ENCODE measurements around the gene DIP2C. TPM values are rescaled to one million over a fixed set of nuclear protein-coding genes. Genes with fewer than 3 reads are reported as not detected.

DIP2C gene
- total RNA-seq, 4 donors from 2014 or later = 2.4 to 14.9 (median 6.1) TPM

DNA sequence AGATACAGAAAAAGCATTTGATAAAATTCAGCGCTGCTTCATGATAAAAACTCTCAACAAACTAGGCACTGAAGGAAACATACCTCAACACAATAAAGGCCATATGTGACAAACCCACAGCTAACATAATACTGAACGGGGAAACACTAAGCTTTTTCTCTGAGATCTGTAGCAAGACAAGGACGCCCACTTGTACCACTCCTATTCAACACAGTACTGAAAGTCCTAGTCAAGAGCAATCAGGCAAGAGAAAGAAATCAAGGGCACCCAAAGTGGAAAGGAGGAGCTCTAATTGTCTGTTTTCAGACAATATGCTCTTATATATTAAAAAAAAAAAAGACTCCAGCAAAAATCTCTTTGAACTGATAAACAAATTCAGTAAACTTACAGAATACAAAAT is 13.3 kb downstream of the DIP2C start:
- WGBS, 2 donors = 72 to 81% methylated on average over 3 of the region's 3 CpGs
- no peaks in the 10 kb centered on the region for H3K27me3 ChIP-seq
- no peak overlapping the region for H3K27ac ChIP-seq
- no peaks in the 10 kb centered on the region for H3K9me3 ChIP-seq
- H3K4me1 ChIP-seq = peaks cover 0 to 22% (median 0%) of the 10 kb centered on the region in 3 donors
- no peaks in the 10 kb centered on the region for H3K36me3 ChIP-seq
- H3K4me3 ChIP-seq = no peak overlapping the region
- intact Hi-C loops (cut with DNase I) = no loop called here
- TF ChIP-seq, protein P1, sequence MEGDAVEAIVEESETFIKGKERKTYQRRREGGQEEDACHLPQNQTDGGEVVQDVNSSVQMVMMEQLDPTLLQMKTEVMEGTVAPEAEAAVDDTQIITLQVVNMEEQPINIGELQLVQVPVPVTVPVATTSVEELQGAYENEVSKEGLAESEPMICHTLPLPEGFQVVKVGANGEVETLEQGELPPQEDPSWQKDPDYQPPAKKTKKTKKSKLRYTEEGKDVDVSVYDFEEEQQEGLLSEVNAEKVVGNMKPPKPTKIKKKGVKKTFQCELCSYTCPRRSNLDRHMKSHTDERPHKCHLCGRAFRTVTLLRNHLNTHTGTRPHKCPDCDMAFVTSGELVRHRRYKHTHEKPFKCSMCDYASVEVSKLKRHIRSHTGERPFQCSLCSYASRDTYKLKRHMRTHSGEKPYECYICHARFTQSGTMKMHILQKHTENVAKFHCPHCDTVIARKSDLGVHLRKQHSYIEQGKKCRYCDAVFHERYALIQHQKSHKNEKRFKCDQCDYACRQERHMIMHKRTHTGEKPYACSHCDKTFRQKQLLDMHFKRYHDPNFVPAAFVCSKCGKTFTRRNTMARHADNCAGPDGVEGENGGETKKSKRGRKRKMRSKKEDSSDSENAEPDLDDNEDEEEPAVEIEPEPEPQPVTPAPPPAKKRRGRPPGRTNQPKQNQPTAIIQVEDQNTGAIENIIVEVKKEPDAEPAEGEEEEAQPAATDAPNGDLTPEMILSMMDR (IDR thresholded peaks at IDR 0.05) = no peak
- no peak for TF ChIP-seq POLR2A (IDR thresholded peaks at IDR 0.05)
- no peak for DNase-seq

DNA sequence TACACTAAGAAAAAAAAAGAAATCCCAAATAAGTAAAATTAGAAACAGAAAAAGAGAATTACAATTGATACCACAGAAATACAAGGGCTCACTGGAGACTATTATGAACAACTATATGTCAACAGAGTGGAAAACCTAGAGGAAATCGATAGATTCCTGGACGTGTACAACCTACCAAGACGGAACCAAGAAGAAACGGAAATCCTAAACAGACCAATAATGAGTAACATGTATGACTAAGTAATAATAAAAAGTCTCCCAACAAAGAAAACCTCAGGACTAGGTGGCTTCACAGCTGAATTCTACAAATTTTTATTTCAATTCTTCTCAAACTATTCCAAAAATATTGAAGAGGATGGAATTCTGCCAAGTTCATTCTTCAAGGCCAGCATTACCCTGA is 13.9 kb downstream of the DIP2C start:
- H3K4me3 ChIP-seq = no peak overlapping the region
- 69 to 76% methylated on average over 4 of the region's 4 CpGs for WGBS, 2 donors
- no peak for DNase-seq
- intact Hi-C loops (cut with DNase I) = no loop called here
- H3K36me3 ChIP-seq = no peaks in the 10 kb centered on the region
- no peaks in the 10 kb centered on the region for H3K9me3 ChIP-seq
- no peak overlapping the region for H3K27ac ChIP-seq
- H3K27me3 ChIP-seq = no peaks in the 10 kb centered on the region
- peaks cover 0 to 15% (median 0%) of the 10 kb centered on the region in 3 donors for H3K4me1 ChIP-seq
- TF ChIP-seq, protein P1 (IDR thresholded peaks at IDR 0.05) = no peak
- no peak for TF ChIP-seq POLR2A (IDR thresholded peaks at IDR 0.05)

DNA sequence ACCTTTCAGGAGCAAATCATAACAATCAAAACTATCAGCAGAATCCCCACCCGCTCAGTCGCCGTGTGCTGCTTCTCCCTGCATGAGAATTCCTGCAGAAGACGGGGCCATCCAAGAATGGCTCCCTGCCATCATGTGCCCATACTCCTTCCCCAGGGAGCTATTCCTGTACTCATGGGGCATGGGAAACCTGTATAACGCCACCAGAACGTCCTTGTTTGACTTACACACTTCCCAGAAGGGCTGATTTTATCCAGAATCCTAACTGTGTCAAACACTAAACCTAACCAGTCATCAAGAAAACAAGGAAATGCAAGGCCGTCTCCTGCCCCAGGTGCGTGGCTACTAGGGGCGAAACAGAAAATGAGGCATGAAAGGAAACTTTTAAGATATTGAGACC is 16.0 kb downstream of the DIP2C start:
- H3K27me3 ChIP-seq = no peaks in the 10 kb centered on the region
- no peak for TF ChIP-seq POLR2A (IDR thresholded peaks at IDR 0.05)
- TF ChIP-seq, protein P1 (IDR thresholded peaks at IDR 0.05) = no peak
- H3K4me3 ChIP-seq = no peak overlapping the region
- no peaks in the 10 kb centered on the region for H3K36me3 ChIP-seq
- intact Hi-C loops (cut with DNase I) = no loop called here
- no peaks in the 10 kb centered on the region for H3K9me3 ChIP-seq
- no peak for DNase-seq
- no peak overlapping the region for H3K27ac ChIP-seq
- H3K4me1 ChIP-seq = peaks cover 0 to 5% (median 0%) of the 10 kb centered on the region in 3 donors
- 73 to 82% methylated on average over 9 of the region's 9 CpGs for WGBS, 2 donors

DNA sequence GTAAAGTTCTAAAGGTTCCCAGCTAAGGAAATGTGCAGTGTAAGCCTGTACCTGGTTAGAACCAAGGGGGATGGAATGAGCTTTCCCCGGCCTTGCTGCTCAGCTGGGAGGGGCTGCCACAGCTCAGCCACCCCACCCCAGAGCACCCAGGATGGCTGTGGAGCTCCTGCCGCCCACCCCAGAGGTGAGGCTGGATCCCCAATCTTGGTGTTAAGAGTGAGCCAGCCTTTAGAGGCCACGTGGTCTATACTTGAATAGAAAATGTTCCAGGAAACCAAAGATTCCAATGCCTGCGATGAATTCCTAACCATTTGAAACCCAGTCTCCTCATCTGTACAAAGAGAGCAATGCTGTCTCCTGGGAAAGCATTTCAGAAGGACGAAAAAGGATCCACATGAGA is 16.5 kb downstream of the DIP2C start:
- no peak overlapping the region for H3K27ac ChIP-seq

DNA sequence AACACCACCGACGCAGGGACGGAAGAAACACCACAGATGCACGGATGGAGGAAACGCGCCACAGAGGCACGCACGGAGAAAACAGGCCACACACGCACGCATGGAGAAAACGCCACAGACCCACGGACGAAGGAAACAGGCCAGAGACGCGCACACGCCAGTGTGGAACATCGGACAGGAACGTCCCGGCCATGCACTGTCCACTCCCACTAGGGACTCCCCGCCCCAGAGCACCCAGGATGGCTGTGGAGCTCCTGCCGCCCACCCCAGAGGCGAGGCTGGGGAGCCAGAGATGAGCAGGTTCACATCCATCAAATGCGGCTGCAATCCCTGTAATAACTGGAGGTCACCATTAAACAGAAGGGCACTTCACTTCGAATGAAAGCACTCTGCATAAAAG is 17.3 kb downstream of the DIP2C start:
- 92 to 95% methylated on average over 24 of the region's 24 CpGs for WGBS, 2 donors
- no peaks in the 10 kb centered on the region for H3K9me3 ChIP-seq
- no peak for DNase-seq
- H3K36me3 ChIP-seq = no peaks in the 10 kb centered on the region
- H3K27ac ChIP-seq = no peak overlapping the region
- TF ChIP-seq POLR2A (IDR thresholded peaks at IDR 0.05) = no peak
- TF ChIP-seq, protein P1 (IDR thresholded peaks at IDR 0.05) = no peak
- no peaks in the 10 kb centered on the region for H3K27me3 ChIP-seq
- no peaks in the 10 kb centered on the region for H3K4me1 ChIP-seq
- H3K4me3 ChIP-seq = no peak overlapping the region
- intact Hi-C loops (cut with DNase I) = no loop called here

More for the DNA sequence above, 16.5 kb downstream of the DIP2C start:
- no peak for DNase-seq
- TF ChIP-seq POLR2A (IDR thresholded peaks at IDR 0.05) = no peak
- TF ChIP-seq, protein P1 (IDR thresholded peaks at IDR 0.05) = no peak
- peaks cover 0 to 4% (median 0%) of the 10 kb centered on the region in 3 donors for H3K4me1 ChIP-seq
- H3K4me3 ChIP-seq = no peak overlapping the region
- no peaks in the 10 kb centered on the region for H3K9me3 ChIP-seq
- no peaks in the 10 kb centered on the region for H3K27me3 ChIP-seq
- H3K36me3 ChIP-seq = no peaks in the 10 kb centered on the region
- intact Hi-C loops (cut with DNase I) = no loop called here
- WGBS, 2 donors = 66 to 68% methylated on average over 3 of the region's 5 CpGs
